ENCODE results near the gene DLG2. TPM values are rescaled to one million over a fixed set of nuclear protein-coding genes. Genes with fewer than 3 reads are reported as not detected.

DLG2 gene
- total RNA-seq, 3 donors from 2014 or later (not counting 1 experiment from before 2014, with no cell fraction given): 1.7 to 2.9 (median 2.2) TPM

DNA sequence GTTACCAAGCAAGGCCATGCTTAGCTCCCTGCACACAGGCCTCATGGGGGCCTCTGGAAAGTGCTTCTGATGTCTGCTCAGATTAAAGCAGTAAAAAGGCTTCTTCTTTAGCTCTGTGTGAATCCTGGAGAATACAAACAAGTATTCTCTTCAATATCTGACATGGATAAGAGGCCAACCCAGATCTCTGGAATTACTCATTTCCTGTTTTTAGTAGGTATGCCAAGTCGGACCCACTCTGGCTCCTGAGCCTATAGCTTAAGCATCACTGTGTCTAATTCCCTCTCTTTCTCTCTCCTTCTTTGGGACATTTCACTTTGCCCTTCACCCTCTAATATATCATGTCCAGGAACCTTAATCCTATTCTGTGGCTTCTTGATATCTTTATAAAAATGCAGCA, 1811.4 kb downstream of the DLG2 start:
- no peaks in the 10 kb centered on the region for H3K36me3 Mint-ChIP-seq
- no peak overlapping the region for H3K27ac ChIP-seq (ENCODE audit: low read length)
- WGBS (ENCODE audit: insufficient coverage): 72% methylated on average over 1 of the region's 1 CpG
- no peaks in the 10 kb centered on the region for H3K9me3 ChIP-seq (ENCODE audit: control insufficient read depth, insufficient read depth, low read length)
- H3K9me3 Mint-ChIP-seq: no peaks in the 10 kb centered on the region
- no peak overlapping the region for H3K4me3 ChIP-seq (ENCODE audit: low read length)
- intact Hi-C loops (cut with micrococcal nuclease): no loop called here
- H3K4me1 ChIP-seq (ENCODE audit: control insufficient read depth, insufficient read depth, low read length): no peaks in the 10 kb centered on the region
- peaks cover 0 to 2% of the 10 kb centered on the region in 2 donors for H3K27me3 Mint-ChIP-seq (ENCODE audit: low read depth in 2 of 2)
- no peaks in the 10 kb centered on the region for H3K4me1 Mint-ChIP-seq
- H3K27ac Mint-ChIP-seq: no peak overlapping the region
- no peaks in the 10 kb centered on the region for H3K27me3 ChIP-seq (ENCODE audit: control insufficient read depth, insufficient read depth, low read length)
- ATAC-seq: no peak
- no peak for DNase-seq
- no peak overlapping the region for H3K4me3 Mint-ChIP-seq
- H3K36me3 ChIP-seq (ENCODE audit: control insufficient read depth, insufficient read depth, low read length): no peaks in the 10 kb centered on the region
- TF ChIP-seq, protein P1, sequence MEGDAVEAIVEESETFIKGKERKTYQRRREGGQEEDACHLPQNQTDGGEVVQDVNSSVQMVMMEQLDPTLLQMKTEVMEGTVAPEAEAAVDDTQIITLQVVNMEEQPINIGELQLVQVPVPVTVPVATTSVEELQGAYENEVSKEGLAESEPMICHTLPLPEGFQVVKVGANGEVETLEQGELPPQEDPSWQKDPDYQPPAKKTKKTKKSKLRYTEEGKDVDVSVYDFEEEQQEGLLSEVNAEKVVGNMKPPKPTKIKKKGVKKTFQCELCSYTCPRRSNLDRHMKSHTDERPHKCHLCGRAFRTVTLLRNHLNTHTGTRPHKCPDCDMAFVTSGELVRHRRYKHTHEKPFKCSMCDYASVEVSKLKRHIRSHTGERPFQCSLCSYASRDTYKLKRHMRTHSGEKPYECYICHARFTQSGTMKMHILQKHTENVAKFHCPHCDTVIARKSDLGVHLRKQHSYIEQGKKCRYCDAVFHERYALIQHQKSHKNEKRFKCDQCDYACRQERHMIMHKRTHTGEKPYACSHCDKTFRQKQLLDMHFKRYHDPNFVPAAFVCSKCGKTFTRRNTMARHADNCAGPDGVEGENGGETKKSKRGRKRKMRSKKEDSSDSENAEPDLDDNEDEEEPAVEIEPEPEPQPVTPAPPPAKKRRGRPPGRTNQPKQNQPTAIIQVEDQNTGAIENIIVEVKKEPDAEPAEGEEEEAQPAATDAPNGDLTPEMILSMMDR (IDR thresholded peaks at IDR 0.05): no peak

GRCh38 chr11:83813296-83813695, 1813.8 kb downstream of the DLG2 start:
- TF ChIP-seq, protein P1 (IDR thresholded peaks at IDR 0.05): no peak
- no peak overlapping the region for H3K27ac Mint-ChIP-seq
- peaks cover 0 to 6% of the 10 kb centered on the region in 2 donors for H3K27me3 Mint-ChIP-seq (ENCODE audit: low read depth in 2 of 2)
- intact Hi-C loops (cut with micrococcal nuclease): no loop called here
- 95% methylated on average over 3 of the region's 3 CpGs for WGBS (ENCODE audit: insufficient coverage)
- no peak overlapping the region for H3K27ac ChIP-seq (ENCODE audit: low read length)
- H3K9me3 Mint-ChIP-seq: no peaks in the 10 kb centered on the region
- H3K4me3 Mint-ChIP-seq: no peak overlapping the region
- no peaks in the 10 kb centered on the region for H3K36me3 Mint-ChIP-seq
- no peaks in the 10 kb centered on the region for H3K9me3 ChIP-seq (ENCODE audit: control insufficient read depth, insufficient read depth, low read length)
- no peaks in the 10 kb centered on the region for H3K36me3 ChIP-seq (ENCODE audit: control insufficient read depth, insufficient read depth, low read length)
- H3K27me3 ChIP-seq (ENCODE audit: control insufficient read depth, insufficient read depth, low read length): no peaks in the 10 kb centered on the region
- H3K4me1 ChIP-seq (ENCODE audit: control insufficient read depth, insufficient read depth, low read length): no peaks in the 10 kb centered on the region
- no peaks in the 10 kb centered on the region for H3K4me1 Mint-ChIP-seq
- ATAC-seq: no peak
- no peak for DNase-seq
- no peak overlapping the region for H3K4me3 ChIP-seq (ENCODE audit: low read length)

DNA sequence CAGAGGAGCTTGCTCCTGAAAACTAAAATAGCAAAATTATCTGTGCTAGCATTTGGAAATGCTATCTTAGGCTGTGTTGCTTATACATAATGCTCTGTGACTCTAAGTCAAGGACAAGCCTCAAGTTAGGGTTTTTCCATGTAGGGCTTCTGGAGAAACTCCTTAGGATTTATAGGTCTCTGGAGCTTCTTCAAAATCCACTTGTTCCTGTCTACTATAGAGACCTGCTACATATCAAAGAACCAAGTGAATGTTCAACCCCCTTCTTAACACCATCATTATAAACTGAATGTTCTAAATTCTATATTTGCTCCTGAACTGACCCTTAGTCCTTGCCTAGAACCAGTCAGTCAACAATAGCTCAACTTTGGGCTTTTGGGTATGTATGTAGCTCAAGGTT, 1817.9 kb downstream of the DLG2 start:
- Mint-ChIP-seq H3K4me1 (no peaks in the 10 kb centered on the region), H3K4me3 (no peak overlapping the region), H3K27me3 (ENCODE audit: low read depth in 2 of 2) (peaks cover 0 to 4% of the 10 kb centered on the region in 2 donors), H3K27ac (no peak overlapping the region), H3K36me3 (no peaks in the 10 kb centered on the region), H3K9me3 (peaks cover 0 to 3% of the 10 kb centered on the region in 2 donors)
- DNase-seq (no peak), ATAC-seq (no peak)
- intact Hi-C loops (cut with micrococcal nuclease): no loop called here
- H3K9me3 ChIP-seq (ENCODE audit: control insufficient read depth, insufficient read depth, low read length): no peaks in the 10 kb centered on the region
- no peak overlapping the region for H3K27ac ChIP-seq (ENCODE audit: low read length)
- TF ChIP-seq, protein P1 (IDR thresholded peaks at IDR 0.05): no peak
- no peaks in the 10 kb centered on the region for H3K27me3 ChIP-seq (ENCODE audit: control insufficient read depth, insufficient read depth, low read length)
- no peaks in the 10 kb centered on the region for H3K4me1 ChIP-seq (ENCODE audit: control insufficient read depth, insufficient read depth, low read length)
- H3K4me3 ChIP-seq (ENCODE audit: low read length): no peak overlapping the region
- H3K36me3 ChIP-seq (ENCODE audit: control insufficient read depth, insufficient read depth, low read length): no peaks in the 10 kb centered on the region

DNA sequence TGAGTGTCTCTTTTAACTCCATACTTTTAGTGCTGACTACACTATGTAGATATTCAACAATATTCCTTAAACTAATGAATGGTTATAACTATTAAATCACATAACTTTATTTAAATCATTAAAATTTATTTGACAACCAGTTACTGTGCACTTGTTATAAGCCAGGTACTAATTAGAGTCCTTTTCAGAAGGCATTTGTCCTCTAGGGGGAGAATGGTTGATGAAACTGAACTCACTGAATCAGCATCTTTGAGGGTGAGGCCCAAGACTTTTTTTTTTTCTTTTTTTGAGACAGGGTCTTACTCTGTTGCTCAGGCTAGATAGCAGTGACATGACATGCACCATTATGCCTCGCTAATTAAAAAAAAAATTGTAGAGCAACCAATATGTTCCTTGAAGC, 1825.3 kb downstream of the DLG2 start:
- Histone ChIP-seq H3K36me3 (ENCODE audit: control insufficient read depth, insufficient read depth, low read length) (no peaks in the 10 kb centered on the region), H3K9me3 (ENCODE audit: control insufficient read depth, insufficient read depth, low read length) (no peaks in the 10 kb centered on the region), H3K4me3 (ENCODE audit: low read length) (no peak overlapping the region), H3K27me3 (ENCODE audit: control insufficient read depth, insufficient read depth, low read length) (no peaks in the 10 kb centered on the region), H3K27ac (ENCODE audit: low read length) (no peak overlapping the region), H3K4me1 (ENCODE audit: control insufficient read depth, insufficient read depth, low read length) (no peaks in the 10 kb centered on the region)
- ATAC-seq (no peak), DNase-seq (no peak)
- no peak overlapping the region for H3K4me3 Mint-ChIP-seq
- no peaks in the 10 kb centered on the region for H3K36me3 Mint-ChIP-seq
- intact Hi-C loops (cut with micrococcal nuclease): no loop called here
- no peaks in the 10 kb centered on the region for H3K4me1 Mint-ChIP-seq
- H3K27me3 Mint-ChIP-seq (ENCODE audit: low read depth in 2 of 2): peaks cover 0 to 4% of the 10 kb centered on the region in 2 donors
- 83% methylated on average over 1 of the region's 1 CpG for WGBS (ENCODE audit: insufficient coverage)
- TF ChIP-seq, protein P1 (IDR thresholded peaks at IDR 0.05): no peak
- H3K9me3 Mint-ChIP-seq: peaks cover 0 to 6% of the 10 kb centered on the region in 2 donors
- H3K27ac Mint-ChIP-seq: no peak overlapping the region
